SIG-M5 treated with dmso at 0.1 percent for 504 hours (cell line): ENCODE results near the gene NEU2.
"Not testable (repeated sequence)": the region's sequence is repeated elsewhere in the genome, so short reads cannot be mapped to it uniquely, and the experiment has no call there.

Experiments used
- DNase-seq: peaks from one replicate; lab custom pipeline; 2025; ENCODE audit not compliant: unreplicated experiment; lab: John Stamatoyannopoulos, UW

Gene NEU2

DNA sequence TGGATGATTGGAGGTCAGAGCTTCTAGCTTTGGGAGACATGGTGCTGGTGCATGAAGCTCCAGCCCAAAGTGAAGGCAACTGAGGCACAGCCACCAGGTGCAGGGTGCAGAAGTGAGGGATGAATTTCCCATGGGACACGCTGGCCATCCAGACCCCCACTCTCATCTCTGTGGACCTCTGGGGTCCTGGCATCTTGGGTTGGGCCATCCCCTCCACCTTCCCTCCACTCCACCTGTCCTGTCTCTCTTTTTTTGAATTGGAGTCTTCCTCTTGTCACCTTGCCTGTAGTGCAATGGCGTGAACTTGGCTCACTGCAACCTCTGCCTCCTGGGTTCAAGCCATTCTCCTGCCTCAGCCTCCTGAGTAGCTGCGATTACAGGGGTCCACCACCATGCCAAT, 22.8 kb upstream of the NEU2 start:
- no peak for DNase-seq

- DNase-seq: no peak
Observed at GRCh38 chr2:233010569-233011267, 21.8 kb upstream of the NEU2 start.

GRCh38 chr2:233011268-233011650, 21.2 kb upstream of the NEU2 start:
- DNase-seq: no peak

- DNase-seq: no peak
Observed at GRCh38 chr2:233011702-233012131, 20.8 kb upstream of the NEU2 start.

DNA sequence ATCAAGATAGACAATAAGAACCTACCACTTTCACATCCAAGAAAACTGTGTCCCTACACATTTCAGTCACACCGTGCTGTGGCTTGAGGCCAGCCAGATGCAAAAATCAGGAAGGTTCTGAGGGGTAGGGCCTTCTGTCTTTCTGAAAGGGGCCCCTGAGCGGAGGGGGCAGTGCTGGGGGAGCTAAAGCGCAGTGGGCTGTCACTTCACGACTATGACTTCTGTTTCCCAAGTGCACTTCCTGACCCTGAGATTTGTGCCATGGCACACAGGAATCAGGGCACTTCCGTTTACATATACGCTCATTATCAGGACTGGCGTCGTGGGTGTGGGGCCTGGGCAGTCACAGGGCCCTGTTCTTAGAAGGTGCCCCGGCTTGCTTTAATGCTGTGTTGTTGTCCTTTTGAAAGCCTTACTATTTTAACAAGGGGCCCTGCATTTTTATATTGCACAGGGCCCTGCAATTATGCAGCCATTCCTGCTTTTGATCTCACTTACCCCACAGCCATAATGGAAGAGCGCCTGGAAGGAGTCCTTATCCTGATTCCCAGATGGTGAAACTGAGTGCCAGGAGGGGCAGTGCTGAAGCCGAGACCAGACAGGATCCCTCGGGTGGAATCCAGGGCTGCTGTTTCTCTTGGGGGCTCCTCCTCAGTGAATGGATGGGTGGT, 20.0 kb upstream of the NEU2 start:
- no peak for DNase-seq

DNA sequence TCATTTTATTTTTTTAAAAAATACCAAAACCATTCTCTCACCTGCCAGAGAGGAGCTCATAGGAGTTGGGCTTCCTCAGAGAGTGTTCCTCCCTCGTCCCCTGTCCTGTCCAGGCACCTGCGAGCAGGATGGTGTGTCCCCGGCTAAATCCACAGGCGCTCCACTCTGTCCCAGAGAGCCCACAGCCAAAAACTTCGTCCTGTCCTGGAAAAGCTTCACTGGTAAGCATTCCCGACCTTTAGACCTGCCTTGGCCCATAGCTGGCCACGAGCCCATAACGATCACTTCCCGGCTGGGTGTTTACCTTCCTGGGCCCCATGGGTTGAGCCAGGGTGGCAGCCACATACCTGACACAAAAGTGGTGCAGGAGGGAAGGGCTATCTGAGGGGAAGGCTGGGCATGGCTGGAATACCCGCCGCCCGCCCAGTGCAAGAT, 19.4 kb upstream of the NEU2 start, which contains the start of gene NGEF:
Gene NGEF, minus strand, starts transcription at position 230 of the 435 bp plus-strand sequence. CDS start 38,366 bp downstream, outside the sequence.
- no peak for DNase-seq

- DNase-seq: no peak
Observed at GRCh38 chr2:233013650-233014049, 18.8 kb upstream of the NEU2 start.

DNA sequence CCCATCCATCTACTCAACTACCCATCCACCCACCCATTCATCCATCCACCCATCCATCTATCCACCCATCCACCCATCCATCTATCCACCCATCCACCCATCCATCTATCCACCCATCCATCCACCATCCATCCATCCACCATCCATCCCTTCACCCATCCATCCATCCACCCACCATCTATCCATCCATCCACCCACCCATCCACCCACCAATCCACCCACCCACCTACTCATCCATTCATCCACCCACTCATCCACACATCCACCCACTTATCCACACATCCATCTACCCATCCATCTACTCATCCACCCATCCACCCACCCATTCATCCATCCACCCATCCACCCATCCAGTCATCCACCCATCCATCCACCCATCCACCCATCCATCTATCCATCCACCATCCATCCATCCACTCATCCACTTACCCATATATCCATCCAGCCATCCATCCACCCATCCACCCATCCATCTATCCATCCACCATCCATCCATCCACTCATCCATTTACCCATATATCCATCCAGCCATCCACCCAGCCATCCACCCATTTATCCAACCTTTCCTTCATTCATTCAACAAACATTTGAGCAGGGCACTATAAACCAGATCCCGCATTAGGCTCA, 17.3 kb upstream of the NEU2 start:
- DNase-seq: no peak

- no peak for DNase-seq
Observed at GRCh38 chr2:233017947-233018346, 14.5 kb upstream of the NEU2 start.

- DNase-seq: not testable (repeated sequence)
Observed at GRCh38 chr2:233019610-233020009, 12.9 kb upstream of the NEU2 start.

- no peak for DNase-seq
Observed at GRCh38 chr2:233020454-233020853, 12.0 kb upstream of the NEU2 start.

- DNase-seq: no peak
Observed at GRCh38 chr2:233021771-233022170, 10.7 kb upstream of the NEU2 start.

DNA sequence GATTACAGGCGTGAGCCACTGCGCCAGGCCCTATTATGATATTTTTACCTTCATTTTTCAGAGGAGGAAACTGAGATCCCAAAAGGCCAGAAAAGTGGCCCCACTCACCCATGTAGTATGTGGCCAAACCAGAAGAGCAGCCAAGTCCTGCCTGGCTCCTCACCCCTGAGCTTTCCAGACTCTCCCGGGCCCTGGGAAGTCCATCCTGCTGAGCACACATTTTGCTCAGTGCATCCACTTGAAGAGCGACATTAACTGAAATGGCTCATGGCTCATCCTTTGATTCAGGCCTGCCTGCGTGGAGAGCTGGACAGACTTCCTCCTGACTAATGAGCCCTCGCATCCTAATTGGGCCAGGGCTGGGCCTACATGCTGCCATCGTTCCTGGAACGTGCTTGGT, 9.9 kb upstream of the NEU2 start:
- DNase-seq: no peak

DNA sequence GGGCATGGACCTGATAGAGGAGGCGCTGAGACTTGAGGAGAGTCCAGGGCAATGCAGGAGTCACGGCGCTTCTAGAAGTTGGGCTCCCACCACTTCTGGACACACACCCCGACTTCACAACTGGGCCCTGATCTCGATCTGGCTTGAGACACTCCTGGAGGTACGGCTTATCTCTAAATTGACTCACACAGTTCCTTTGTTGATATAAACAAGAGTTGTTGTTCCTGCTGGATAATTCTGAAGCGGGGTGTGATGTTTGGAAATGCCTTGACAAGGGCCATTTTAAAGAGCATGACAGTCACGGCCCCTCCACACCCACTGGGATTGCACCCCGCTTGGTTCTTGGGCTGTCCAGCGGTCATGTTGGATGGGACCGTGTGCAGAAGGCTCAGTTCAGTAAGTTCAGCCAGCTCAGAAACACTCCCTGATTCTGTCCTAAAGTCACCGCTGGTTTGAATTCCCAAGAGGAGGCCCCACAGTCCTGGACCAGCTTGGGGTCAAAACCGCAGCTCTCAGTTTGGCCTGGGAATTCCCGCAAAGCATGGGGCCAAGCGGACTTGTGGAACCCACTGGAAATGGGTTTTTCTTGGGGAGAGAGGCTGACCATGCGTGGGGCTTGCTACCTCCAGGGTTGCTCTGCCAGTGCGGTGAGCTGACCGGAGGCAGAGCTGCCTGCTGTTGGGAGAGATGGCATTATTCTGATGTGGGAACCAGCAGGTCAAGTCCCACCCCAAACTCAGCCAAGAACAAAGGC, 9.3 kb upstream of the NEU2 start:
- DNase-seq: no peak

- DNase-seq: no peak
Observed at GRCh38 chr2:233023761-233024410, 8.6 kb upstream of the NEU2 start.

GRCh38 chr2:233025706-233026105, 6.8 kb upstream of the NEU2 start:
- DNase-seq: no peak

GRCh38 chr2:233026198-233026813, 6.2 kb upstream of the NEU2 start:
- no peak for DNase-seq

GRCh38 chr2:233029321-233029720, 3.2 kb upstream of the NEU2 start:
- no peak for DNase-seq

DNA sequence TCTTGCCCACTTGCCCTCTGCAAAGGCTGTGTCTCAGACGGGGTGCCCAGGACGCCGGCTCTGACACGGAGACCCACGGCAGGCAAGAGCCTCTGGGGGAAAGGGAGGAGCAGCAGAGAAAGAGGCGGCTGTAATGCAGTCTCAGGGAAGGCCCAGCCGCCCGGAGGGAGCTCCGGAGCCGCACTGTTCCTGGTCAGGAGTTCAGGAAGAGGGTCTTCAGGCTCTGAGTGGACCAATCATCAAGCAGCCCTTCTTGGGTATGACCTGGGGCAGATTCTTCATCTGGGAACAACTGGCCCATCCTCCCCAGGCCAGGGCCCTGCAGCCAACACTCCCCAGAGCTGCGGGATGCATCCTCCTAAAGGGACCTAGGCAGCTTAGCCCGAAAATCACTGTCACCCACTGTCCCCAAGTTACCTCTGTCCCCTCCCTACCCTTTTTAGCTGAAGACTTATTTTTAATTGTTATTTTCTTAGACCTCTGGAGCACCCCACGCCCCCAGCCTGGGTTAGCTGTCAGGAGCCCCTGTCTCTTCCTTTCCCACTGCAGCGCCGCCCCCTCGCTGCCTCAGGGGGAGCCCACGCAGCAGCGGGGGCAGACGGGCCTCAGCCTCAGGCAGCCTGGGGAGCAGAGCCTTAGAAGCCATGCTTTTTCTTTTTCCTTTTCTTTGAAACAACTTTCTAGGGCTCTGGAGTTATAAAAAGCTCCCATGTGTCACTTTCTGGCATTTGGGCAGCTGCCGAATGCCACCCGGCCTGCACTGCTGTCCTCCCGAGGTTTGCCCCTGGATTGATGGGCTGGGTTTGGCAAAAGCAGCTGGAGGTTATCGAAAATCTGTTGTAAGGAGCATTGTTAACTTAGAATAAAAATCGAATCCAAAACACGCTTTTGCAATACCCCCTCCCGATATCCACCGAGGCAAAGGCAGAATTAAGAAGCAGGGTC, 644 bp upstream of the NEU2 start:
- no peak for DNase-seq
